GM19324 (cell line): Measurements from ENCODE around the gene PTPRE.

Source experiments
- ATAC-seq: cut with Tn5 transposase; IDR thresholded peaks from one replicate; pipeline ENCODE4 v1.9.1; 2021; ENCODE audit warnings: mild to moderate bottlenecking, moderate library complexity; ENCODE audit not compliant: unreplicated experiment, low FRiP score

Gene PTPRE

GRCh38 chr10:127996586-127996985, 89.7 kb downstream of the PTPRE start:
- ATAC-seq = no peak

- no peak for ATAC-seq
These were observed 90.4 kb downstream of the PTPRE start for GRCh38 chr10:127997271-127997670.

DNA sequence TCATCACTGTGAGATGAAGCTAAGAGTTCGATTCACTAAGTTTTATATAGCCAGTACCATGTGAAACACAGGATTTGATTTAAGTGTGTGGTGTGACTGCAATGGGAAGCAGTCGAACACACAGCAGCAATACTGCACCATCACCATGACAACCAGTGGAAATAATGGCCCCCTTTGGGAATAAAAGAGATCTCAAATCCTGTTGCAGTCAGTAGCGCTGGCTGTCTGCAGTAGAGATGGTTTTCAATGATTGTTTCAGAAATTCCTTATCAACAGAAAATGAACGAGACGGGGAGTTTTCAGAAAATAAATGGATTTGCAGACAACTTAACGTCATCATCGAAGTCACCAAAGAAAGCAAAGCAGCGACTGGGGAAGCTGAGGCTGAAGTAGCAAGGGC, 91.0 kb downstream of the PTPRE start:
- ATAC-seq = no peak

DNA sequence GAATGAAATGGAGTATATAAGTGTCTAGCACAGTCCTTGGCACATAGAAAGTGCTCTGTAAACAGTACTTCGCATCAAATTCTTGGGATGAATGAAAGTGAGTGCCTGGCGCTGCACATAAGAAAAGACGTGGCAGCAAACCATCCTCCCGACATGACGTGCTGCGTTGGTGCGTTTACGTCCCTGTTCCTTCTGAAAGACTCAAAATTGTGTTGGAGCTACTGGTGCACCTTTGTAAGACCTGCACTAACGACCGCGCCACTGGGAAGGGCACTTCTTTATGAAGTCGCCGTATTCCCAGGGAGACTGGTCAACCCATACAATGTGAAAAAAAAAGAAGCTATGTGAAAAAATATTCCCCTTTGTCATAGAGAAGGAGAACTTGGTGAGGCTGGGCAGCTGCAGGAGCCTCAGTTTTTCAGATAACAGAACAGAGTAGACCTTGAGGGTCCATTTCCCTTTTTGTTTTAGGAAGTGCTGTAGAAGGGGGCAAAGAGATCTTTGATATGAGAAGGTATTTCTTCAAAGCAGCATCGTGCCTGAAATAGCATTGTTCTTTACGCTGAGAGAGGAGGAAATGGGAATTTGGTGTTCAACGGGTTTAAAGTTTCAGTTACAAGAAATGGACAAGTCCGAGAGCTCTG, 91.7 kb downstream of the PTPRE start:
- ATAC-seq = no peak

- ATAC-seq = no peak
These were observed 92.6 kb downstream of the PTPRE start for GRCh38 chr10:127999297-128000129.

DNA sequence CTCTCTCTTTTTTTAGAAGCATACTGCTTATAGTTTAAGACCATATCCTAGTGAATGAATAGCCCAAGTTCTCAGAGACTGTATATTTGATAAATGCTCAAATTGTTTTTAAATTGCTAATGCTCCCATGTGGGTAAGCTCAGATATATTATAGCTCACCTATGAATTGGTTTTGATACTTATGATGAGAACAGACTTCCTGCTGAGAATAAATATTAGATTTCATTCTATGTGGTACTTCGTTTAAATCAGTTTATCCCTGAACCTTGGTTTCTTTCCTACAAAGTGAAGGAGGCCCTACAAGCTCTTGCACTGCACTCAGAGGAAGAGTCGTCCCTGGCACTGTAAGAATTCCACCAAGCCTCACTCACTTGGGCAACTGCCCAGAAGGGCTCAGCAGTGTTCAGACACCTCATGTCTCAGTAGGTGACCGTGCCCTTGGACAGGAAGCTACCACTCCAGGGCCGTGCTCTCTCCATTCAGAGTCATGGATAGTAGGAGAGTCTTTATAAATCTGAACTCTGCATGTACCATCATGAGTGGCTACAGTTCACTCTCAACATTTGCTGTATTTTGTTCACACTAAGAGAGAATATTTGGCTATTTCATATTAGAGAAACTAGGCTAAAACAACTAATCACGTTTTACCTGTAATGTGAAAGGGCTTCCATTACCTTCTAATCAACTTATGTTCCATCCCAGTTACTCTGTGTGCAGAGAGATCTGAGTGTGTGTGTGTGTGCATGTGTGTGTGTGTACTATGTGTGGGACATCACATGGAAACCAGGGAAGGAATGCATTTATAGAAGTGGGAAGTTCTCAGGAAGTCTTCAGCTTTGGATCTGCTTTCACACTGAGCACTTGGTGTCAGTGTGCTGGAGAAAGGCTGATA, 93.8 kb downstream of the PTPRE start:
- ATAC-seq = no peak

DNA sequence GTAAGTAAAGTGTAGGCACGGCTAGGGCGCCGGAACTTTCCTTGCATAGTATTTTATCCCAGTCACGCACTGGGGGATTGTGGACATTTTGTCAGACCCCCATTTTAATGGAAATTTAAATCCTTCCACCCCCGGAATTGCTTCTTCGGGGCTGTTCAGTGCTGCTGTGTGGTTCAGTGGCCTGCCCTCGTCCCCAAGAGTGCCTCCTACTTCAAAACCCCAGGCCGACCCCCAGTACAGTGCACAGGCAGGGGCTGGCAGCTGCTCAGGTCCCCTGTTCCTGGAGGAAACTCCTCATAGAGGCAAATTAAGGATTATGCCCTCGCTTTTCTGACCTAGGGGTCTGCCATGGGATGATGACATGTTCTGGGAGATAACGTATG, 94.5 kb downstream of the PTPRE start:
- ATAC-seq = no peak

DNA sequence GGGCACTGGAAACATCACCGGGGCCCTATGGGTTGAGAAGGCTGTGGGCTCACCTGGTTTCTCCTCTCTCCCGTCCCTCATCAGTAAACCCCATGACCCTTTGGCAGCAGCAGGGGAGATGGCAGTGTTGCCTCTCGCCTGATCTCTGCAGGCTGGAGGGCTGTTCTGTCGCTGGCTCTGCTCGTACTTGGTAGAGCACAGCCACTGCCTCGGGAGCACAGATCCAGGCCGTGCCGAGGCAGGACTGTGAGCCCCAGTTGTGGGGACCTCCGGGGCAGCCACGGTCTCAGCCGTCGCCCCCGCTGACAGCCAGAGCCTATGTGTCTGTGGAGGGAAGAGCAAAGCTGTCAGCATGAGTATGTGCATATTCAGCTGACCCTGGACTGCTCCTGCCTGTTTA, 94.9 kb downstream of the PTPRE start:
- ATAC-seq = no peak

- ATAC-seq = no peak
These were observed 96.6 kb downstream of the PTPRE start for GRCh38 chr10:128003521-128003920.

- ATAC-seq = no peak
These were observed 99.0 kb downstream of the PTPRE start for GRCh38 chr10:128005858-128006257.

DNA sequence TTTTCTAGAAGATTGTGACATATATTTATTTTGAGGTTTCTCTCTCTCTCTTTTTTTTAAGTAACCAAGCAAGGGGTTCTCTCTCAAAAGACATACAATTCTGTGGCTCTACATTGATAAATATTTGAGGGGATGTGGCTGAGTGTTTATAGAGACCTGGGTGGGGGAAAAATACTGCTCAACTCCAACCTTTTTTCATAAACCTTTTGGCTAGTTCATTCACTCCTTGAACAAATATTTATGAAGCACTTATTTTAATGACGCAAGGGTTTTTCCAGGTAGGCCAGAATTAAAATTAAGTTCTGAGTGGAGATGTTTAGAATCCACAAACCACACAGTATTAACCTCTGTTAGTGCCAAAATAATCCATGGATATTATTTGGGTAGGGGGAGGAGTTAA, 100.2 kb downstream of the PTPRE start:
- ATAC-seq = no peak

DNA sequence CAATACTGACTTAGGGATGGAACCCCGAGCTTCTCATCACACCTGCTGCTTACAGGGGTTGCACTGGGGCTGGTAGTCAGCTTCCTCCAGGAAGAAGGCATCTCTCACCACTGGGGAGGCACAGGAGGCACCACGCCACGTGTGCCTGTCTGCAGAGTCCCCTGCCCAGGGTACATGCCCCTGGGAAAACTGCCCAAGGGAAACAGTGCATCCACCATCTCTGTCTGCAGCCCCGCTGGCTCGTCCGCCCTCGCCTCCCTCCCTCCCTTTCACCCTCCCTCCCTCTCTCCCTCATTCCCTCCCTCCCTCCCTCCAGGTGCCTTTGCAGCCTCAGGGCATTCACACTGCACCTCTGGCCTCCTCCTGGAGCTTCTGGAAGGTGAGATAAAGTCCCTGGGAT, 101.1 kb downstream of the PTPRE start:
- no peak for ATAC-seq

DNA sequence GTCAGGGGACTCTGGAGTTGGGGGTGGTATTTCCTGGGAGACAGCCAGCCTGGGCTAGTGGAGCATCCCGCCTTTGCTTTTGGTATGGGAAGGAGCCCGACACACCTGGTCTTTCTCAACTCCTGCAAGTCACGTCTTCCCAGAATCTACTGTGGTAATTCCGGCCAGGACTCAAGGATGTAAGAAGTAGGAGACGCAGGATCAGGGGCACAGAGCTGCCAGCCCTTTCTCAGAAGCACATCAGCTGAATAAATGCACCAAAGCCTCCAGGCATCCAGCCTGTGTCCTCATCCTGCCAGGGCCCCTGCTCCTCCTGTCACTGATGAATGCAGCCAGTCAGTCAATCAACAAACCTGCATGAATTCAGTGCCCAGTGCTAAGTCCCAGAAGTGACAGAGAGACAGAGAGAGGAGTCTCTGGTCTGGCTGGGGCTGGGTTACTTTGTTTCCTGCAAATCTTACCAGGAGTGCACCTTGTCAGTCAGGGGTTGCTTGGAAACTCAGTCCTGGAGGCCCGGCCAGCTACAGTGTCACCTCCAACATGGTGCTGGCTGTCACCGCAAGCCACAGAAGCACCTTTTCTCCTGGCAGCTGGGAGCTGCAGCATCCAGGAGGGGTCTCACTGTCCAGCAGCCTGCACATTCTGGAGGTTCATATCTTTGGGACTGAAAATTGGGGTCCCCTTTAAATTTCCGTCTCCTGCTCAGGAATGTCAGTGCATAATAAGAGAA, 101.8 kb downstream of the PTPRE start:
- ATAC-seq = no peak

DNA sequence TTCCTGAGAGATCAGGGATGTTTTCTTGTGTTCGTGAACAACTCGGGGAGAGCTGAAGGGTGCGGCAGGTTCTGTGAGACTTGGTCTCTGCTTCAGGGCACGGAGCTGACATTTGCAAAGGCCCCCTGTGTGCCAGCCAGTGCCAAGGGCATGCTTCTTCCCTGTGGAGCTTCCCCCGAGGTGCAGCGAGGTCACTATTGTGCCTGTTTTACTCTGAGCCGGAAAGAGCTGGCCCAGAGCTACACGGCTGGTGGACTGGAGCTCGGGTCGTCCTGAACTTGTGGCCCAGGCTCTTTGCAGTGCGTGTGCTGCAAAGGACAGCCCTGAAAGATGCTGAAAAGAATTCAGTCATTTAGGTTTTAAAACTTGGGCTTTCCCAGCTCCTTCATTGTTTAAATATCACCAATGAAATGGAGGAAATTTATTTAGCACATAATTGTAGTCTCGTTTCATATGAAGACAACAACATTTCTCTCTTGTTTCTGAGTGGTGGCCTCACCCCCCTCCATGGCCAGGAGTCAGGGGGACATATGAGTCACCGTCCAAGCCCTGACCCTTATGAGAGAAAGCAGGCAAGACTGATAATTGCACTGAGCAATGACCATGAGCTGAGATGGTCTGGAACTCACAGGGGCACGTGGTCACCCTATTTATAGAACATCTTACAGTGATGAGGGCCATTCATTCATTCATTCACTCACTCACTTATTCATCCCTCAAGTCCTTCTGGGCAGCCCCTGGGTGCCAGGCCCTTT, 102.6 kb downstream of the PTPRE start:
- ATAC-seq = no peak

DNA sequence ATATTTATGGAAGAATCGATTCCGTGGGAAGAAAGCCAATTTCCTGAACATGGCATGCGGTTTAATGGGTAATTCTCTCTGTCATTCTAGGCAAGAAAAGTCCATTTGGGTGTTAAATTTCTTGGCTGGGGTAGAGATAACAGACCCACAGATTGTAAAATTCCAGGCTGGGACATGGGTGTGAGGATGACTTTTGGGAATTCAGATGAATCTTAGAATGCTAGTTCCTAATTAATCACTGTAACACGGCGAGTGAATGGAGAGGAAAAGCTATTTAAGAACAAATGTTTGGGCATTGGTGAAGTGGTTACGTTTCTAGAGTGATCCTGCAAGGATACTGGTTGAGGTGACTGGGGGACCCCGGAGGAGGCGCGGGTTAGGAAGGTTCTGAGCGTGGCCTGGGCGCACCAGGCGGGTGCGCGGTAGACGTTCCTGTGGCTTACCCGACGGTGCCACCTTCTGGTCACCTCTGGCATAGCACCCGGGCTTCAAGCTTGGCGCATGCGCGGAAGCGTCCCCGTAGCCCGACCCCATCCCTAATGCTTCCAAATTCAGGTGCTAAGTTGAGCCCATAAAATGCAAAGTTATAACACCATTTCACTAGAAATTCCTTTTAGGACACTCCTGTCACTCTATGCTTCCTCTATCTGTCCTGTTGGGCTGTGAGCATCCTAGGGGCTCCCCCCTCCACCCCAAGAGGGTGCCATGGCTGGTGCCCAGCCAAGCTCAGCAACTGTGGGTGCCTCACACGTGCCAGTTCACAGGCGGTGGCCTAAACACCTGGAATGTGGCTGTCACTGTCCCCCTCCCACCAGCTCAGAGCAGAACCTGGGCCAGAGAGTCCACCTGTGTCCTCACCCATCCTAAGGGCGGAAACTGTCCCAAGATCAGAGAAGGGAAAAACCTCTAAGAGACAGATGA, 104.4 kb downstream of the PTPRE start:
- peak; percentile 93 for ATAC-seq

DNA sequence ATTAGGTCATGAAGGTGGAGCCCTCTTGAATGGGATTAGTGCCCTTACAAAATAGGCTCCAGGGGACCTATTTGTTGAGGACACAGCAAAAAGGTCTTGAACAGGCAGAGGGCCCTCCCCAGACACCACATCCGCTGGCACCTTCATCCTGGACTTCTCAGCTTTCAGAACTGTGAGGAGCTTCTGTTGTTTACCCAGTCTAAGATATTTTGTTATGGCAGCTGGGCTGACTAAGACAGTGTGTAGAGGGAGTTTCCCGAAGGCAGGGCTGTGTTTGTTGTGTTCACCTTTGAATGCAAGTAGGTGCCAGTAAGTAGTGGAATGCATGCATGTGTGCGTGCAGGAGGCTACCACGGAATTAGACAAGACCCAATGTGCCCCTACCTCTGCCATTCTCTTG, 106.7 kb downstream of the PTPRE start:
- ATAC-seq = no peak

GRCh38 chr10:128014236-128014635, 107.3 kb downstream of the PTPRE start:
- no peak for ATAC-seq

- ATAC-seq = no peak
These were observed 109.6 kb downstream of the PTPRE start for GRCh38 chr10:128016423-128017060.
